ENCODE data around the gene FHIT.
A peak's percentile ranks its signal among the peaks of the same experiment; 100 is the strongest.

The FHIT gene

GRCh38 chr3:60001369-60001768, 1249.9 kb downstream of the FHIT start:
- Mint-ChIP-seq H3K4me3 (peak overlapping the region in 1 of 2 donors; percentile 57), H3K27me3 (no peaks in the 10 kb centered on the region), H3K4me1 (peaks cover 58% of the 10 kb centered on the region), H3K27ac (peak overlapping the region in 1 of 2 donors; percentile 73), H3K9me3 (peaks cover 7% of the 10 kb centered on the region in 2 donors)
- no peak for DNase-seq
- ATAC-seq: peak; percentile 80

GRCh38 chr3:60000311-60001105, 1250.7 kb downstream of the FHIT start:
- Mint-ChIP-seq H3K4me3 (peak overlapping the region in 1 of 2 donors; percentile 57), H3K27ac (peak overlapping the region in 1 of 2 donors; percentile 88), H3K4me1 (peaks cover 59% of the 10 kb centered on the region), H3K9me3 (peaks cover 7% of the 10 kb centered on the region in 2 donors), H3K27me3 (no peaks in the 10 kb centered on the region)
- ATAC-seq (no peak), DNase-seq (no peak)

GRCh38 chr3:59998058-59998457, 1253.2 kb downstream of the FHIT start:
- peaks cover 73% of the 10 kb centered on the region for H3K4me1 Mint-ChIP-seq

GRCh38 chr3:59997583-59997982, 1253.7 kb downstream of the FHIT start:
- Mint-ChIP-seq H3K27ac (no peak overlapping the region), H3K9me3 (peaks cover 7% of the 10 kb centered on the region in 2 donors), H3K4me1 (peaks cover 75% of the 10 kb centered on the region), H3K4me3 (no peak overlapping the region), H3K27me3 (no peaks in the 10 kb centered on the region)
- DNase-seq: no peak
- no peak for ATAC-seq

More at GRCh38 chr3:59998058-59998457, 1253.2 kb downstream of the FHIT start:
- DNase-seq (no peak), ATAC-seq (no peak)
- Mint-ChIP-seq H3K27ac (no peak overlapping the region), H3K4me3 (no peak overlapping the region), H3K27me3 (no peaks in the 10 kb centered on the region), H3K9me3 (peaks cover 7% of the 10 kb centered on the region in 2 donors)

- Mint-ChIP-seq H3K27ac (no peak overlapping the region), H3K4me1 (peaks cover 65% of the 10 kb centered on the region), H3K27me3 (no peaks in the 10 kb centered on the region)
Observed at GRCh38 chr3:59996056-59996455, 1255.2 kb downstream of the FHIT start.

GRCh38 chr3:59995563-59995962, 1255.7 kb downstream of the FHIT start:
- peak; percentile 79 for ATAC-seq
- Mint-ChIP-seq H3K4me1 (peaks cover 64% of the 10 kb centered on the region), H3K4me3 (peak overlapping the region; percentile 8 to 17), H3K9me3 (peaks cover under 1 to 1% of the 10 kb centered on the region in 2 donors), H3K27ac (no peak overlapping the region), H3K27me3 (no peaks in the 10 kb centered on the region)
- DNase-seq: no peak

More at GRCh38 chr3:59996056-59996455, 1255.2 kb downstream of the FHIT start:
- Mint-ChIP-seq H3K9me3 (peaks cover 6% of the 10 kb centered on the region in 2 donors), H3K4me3 (peak overlapping the region; percentile 8 to 17)
- ATAC-seq (no peak), DNase-seq (no peak)

GRCh38 chr3:59994732-59995304, 1256.4 kb downstream of the FHIT start:
- H3K27me3 Mint-ChIP-seq: no peaks in the 10 kb centered on the region
- peak overlapping the region in 1 of 2 donors; percentile 42 for H3K4me3 Mint-ChIP-seq
- no peaks in the 10 kb centered on the region for H3K9me3 Mint-ChIP-seq
- H3K4me1 Mint-ChIP-seq: peaks cover 66% of the 10 kb centered on the region
- DNase-seq: no peak
- peak; percentile 22 for ATAC-seq
- peak overlapping the region in 1 of 2 donors; percentile 62 for H3K27ac Mint-ChIP-seq

GRCh38 chr3:59992578-59992977, 1258.7 kb downstream of the FHIT start:
- peaks cover 79% of the 10 kb centered on the region for H3K4me1 Mint-ChIP-seq
- no peak for DNase-seq
- H3K4me3 Mint-ChIP-seq: peak overlapping the region in 1 of 2 donors; percentile 35
- ATAC-seq: peak; percentile 79
- H3K27ac Mint-ChIP-seq: no peak overlapping the region
- H3K27me3 Mint-ChIP-seq: no peaks in the 10 kb centered on the region
- H3K9me3 Mint-ChIP-seq: no peaks in the 10 kb centered on the region

- Mint-ChIP-seq H3K27ac (no peak overlapping the region), H3K4me1 (peaks cover 72% of the 10 kb centered on the region), H3K27me3 (no peaks in the 10 kb centered on the region), H3K4me3 (no peak overlapping the region), H3K9me3 (no peaks in the 10 kb centered on the region)
- ATAC-seq (no peak), DNase-seq (no peak)
Observed at GRCh38 chr3:59990915-59991314, 1260.3 kb downstream of the FHIT start.

- peaks cover 46% of the 10 kb centered on the region for H3K4me1 Mint-ChIP-seq
Observed at GRCh38 chr3:59982510-59982909, 1268.7 kb downstream of the FHIT start.

GRCh38 chr3:59981377-59981776, 1269.9 kb downstream of the FHIT start:
- no peak for ATAC-seq
- Mint-ChIP-seq H3K27ac (peak overlapping the region in 1 of 2 donors; percentile 41), H3K9me3 (peaks cover 7 to 9% of the 10 kb centered on the region in 2 donors), H3K27me3 (no peaks in the 10 kb centered on the region), H3K4me3 (no peak overlapping the region), H3K4me1 (peaks cover 47% of the 10 kb centered on the region)
- no peak for DNase-seq

More at GRCh38 chr3:59982510-59982909, 1268.7 kb downstream of the FHIT start:
- ATAC-seq (no peak), DNase-seq (no peak)
- peaks cover 7 to 9% of the 10 kb centered on the region in 2 donors for H3K9me3 Mint-ChIP-seq
- H3K27me3 Mint-ChIP-seq: no peaks in the 10 kb centered on the region
- H3K27ac Mint-ChIP-seq: no peak overlapping the region
- no peak overlapping the region for H3K4me3 Mint-ChIP-seq

- ATAC-seq (no peak), DNase-seq (no peak)
- Mint-ChIP-seq H3K27me3 (no peaks in the 10 kb centered on the region), H3K27ac (peak overlapping the region in 1 of 2 donors; percentile 86), H3K4me1 (peaks cover 47% of the 10 kb centered on the region), H3K9me3 (peaks cover 7 to 9% of the 10 kb centered on the region in 2 donors), H3K4me3 (peak overlapping the region in 1 of 2 donors; percentile 6)
Observed at GRCh38 chr3:59980576-59980975, 1270.7 kb downstream of the FHIT start.

GRCh38 chr3:59979542-59979941, 1271.7 kb downstream of the FHIT start:
- H3K4me3 Mint-ChIP-seq: peak overlapping the region; percentile 44 to 61
- ATAC-seq: peak; percentile 91
- peaks cover under 1 to 3% of the 10 kb centered on the region in 2 donors for H3K9me3 Mint-ChIP-seq
- peaks cover 45% of the 10 kb centered on the region for H3K4me1 Mint-ChIP-seq
- peak in 1 of 2 donors; percentile 31 for DNase-seq
- peak overlapping the region in 1 of 2 donors; percentile 89 for H3K27ac Mint-ChIP-seq
- no peaks in the 10 kb centered on the region for H3K27me3 Mint-ChIP-seq

- Mint-ChIP-seq H3K27ac (peak overlapping the region; percentile 85 to 89), H3K4me1 (peaks cover 45% of the 10 kb centered on the region), H3K4me3 (peak overlapping the region; percentile 61 to 65), H3K27me3 (no peaks in the 10 kb centered on the region), H3K9me3 (peaks cover 0 to 2% of the 10 kb centered on the region in 2 donors)
- ATAC-seq (peak; percentile 94), DNase-seq (peak; percentile 40 to 67)
Observed at GRCh38 chr3:59978979-59979378, 1272.3 kb downstream of the FHIT start.

GRCh38 chr3:59970796-59971195, 1280.5 kb downstream of the FHIT start:
- ATAC-seq: no peak
- Mint-ChIP-seq H3K9me3 (peaks cover 15 to 19% of the 10 kb centered on the region in 2 donors), H3K4me1 (peaks cover 10% of the 10 kb centered on the region), H3K4me3 (no peak overlapping the region), H3K27ac (no peak overlapping the region), H3K27me3 (no peaks in the 10 kb centered on the region)
- no peak for DNase-seq

GRCh38 chr3:59970376-59970775, 1280.9 kb downstream of the FHIT start:
- H3K4me3 Mint-ChIP-seq: no peak overlapping the region
- DNase-seq (no peak), ATAC-seq (no peak)
- H3K27ac Mint-ChIP-seq: no peak overlapping the region
- H3K4me1 Mint-ChIP-seq: peaks cover 10% of the 10 kb centered on the region
- no peaks in the 10 kb centered on the region for H3K27me3 Mint-ChIP-seq
- peaks cover 15 to 19% of the 10 kb centered on the region in 2 donors for H3K9me3 Mint-ChIP-seq
